Smooth muscle cell (in vitro differentiated cells): ENCODE results near the gene PDCD6IP. TPM values are rescaled to one million over a fixed set of nuclear protein-coding genes. Genes with fewer than 3 reads are reported as not detected.

Experiments
- DNase-seq: peaks from one replicate; lab custom pipeline; 2025; ENCODE audit not compliant: unreplicated experiment; lab: John Stamatoyannopoulos, UW
- H2AFZ ChIP-seq: fragments of 200-600 bp; sonication (generic); 2 replicates; pipeline ENCODE4 v1.6.0; 2016; ENCODE audit warnings: antibody characterized with exemption, low read depth, mild to moderate bottlenecking
- H3F3A ChIP-seq: fragments of 200-600 bp; sonication (generic); 2 replicates; pipeline ENCODE4 v1.6.0; 2017; ENCODE audit warnings: antibody characterized with exemption, low read depth
- H3K27ac ChIP-seq: fragments of 200-600 bp; sonication (generic); 2 replicates; pipeline ENCODE4 v1.5.1; 2016; ENCODE audit warnings: low read depth, mild to moderate bottlenecking
- H3K27me3 ChIP-seq: fragments of 200-600 bp; sonication (generic); 2 replicates; pipeline ENCODE4 v1.6.1; 2016; ENCODE audit warnings: low read depth, mild to moderate bottlenecking
- H3K36me3 ChIP-seq: fragments of 200-600 bp; sonication (generic); 2 replicates; pipeline ENCODE4 v1.5.1; 2016; ENCODE audit warnings: low read depth
- H3K4me1 ChIP-seq: fragments of 200-600 bp; sonication (generic); 2 replicates; pipeline ENCODE4 v1.5.1; 2016; ENCODE audit warnings: low read depth
- H3K4me2 ChIP-seq: fragments of 200-600 bp; sonication (generic); 2 replicates; pipeline ENCODE4 v1.6.0; 2016; ENCODE audit warnings: mild to moderate bottlenecking
- H3K4me3 ChIP-seq: fragments of 200-600 bp; sonication (generic); 2 replicates; pipeline ENCODE4 v1.5.1; 2016; ENCODE audit warnings: mild to moderate bottlenecking
- H3K79me2 ChIP-seq: fragments of 200-600 bp; sonication (generic); 2 replicates; pipeline ENCODE4 v1.6.0; 2016; ENCODE audit warnings: low read depth, mild to moderate bottlenecking
- H3K9ac ChIP-seq: fragments of 200-600 bp; sonication (generic); 2 replicates; pipeline ENCODE4 v1.6.0; 2016; ENCODE audit warnings: low read depth
- H3K9me3 ChIP-seq: fragments of 200-600 bp; sonication (generic); replicated peaks from 2 replicates; pipeline ENCODE4 v1.5.1; 2016; ENCODE audit warnings: low read depth
- H4K20me1 ChIP-seq: fragments of 200-600 bp; sonication (generic); 2 replicates; pipeline ENCODE4 v1.6.0; 2016; ENCODE audit warnings: low read depth
- CTCF ChIP-seq: fragments of 200-600 bp; sonication (generic); IDR thresholded peaks from 2 replicates; pipeline ENCODE4 v1.5.1; 2017; ENCODE audit warnings: borderline replicate concordance, mild to moderate bottlenecking, antibody characterized with exemption; ENCODE audit not compliant: insufficient read depth, poor library complexity, severe bottlenecking
- WGBS: methylation state at CpG from one replicate; pipeline ENCODE4 v1.1.7; 2016; ENCODE audit warnings: low lambda C conversion rate; 5-methylcytosine and 5-hydroxymethylcytosine counted together
- polyA plus RNA-seq: library from polyadenylated mRNA; unstranded; fragments of >200 nt; fragmentation: Nextera tagmentation; extraction: Ambion mirVana; gene quantifications from 2 replicates; pipeline ENCODE4 v1.2.1, GENCODE V29; 2016
- total RNA-seq: library from RNA; depleted of rRNA; stranded (reverse); fragments of >200 nt; gene quantifications from 2 replicates; pipeline ENCODE4 v1.2.3, GENCODE V29; 2014

PDCD6IP gene
- total and polyA plus RNA-seq, 2 experiments from 2014 or later, result 97.6 to 138 TPM

GRCh38 chr3:33865133-33865532 is 66.7 kb downstream of the PDCD6IP start:
- WGBS, result 94% methylated on average over 4 of the region's 4 CpGs
- no peak for DNase-seq
- Histone ChIP-seq H3K27ac (no peak overlapping the region), H3K27me3 (no peaks in the 10 kb centered on the region), H3K79me2 (no peaks in the 10 kb centered on the region), H3K4me3 (no peak overlapping the region), H3F3A (no peaks in the 10 kb centered on the region), H3K9ac (no peak overlapping the region), H2AFZ (no peak overlapping the region), H3K36me3 (peaks cover 23% of the 10 kb centered on the region), H4K20me1 (peaks cover 41% of the 10 kb centered on the region), H3K4me2 (no peak overlapping the region), H3K4me1 (no peaks in the 10 kb centered on the region), H3K9me3 (no peaks in the 10 kb centered on the region)
- TF ChIP-seq CTCF, result no peak

GRCh38 chr3:33868309-33868708 is 69.9 kb downstream of the PDCD6IP start:
- Histone ChIP-seq H3F3A (no peaks in the 10 kb centered on the region), H3K9ac (no peak overlapping the region), H3K4me1 (no peaks in the 10 kb centered on the region), H3K36me3 (peaks cover 17% of the 10 kb centered on the region), H3K4me2 (no peak overlapping the region), H3K4me3 (no peak overlapping the region), H4K20me1 (peaks cover 35% of the 10 kb centered on the region), H3K27ac (no peak overlapping the region), H3K79me2 (no peaks in the 10 kb centered on the region), H3K27me3 (no peaks in the 10 kb centered on the region), H2AFZ (no peak overlapping the region), H3K9me3 (no peaks in the 10 kb centered on the region)
- no peak for DNase-seq
- TF ChIP-seq CTCF, result no peak
- WGBS, result 93% methylated on average over 1 of the region's 1 CpG

GRCh38 chr3:33869977-33870376 is 71.5 kb downstream of the PDCD6IP start:
- H3K9ac ChIP-seq, result no peak overlapping the region
- WGBS, result 89% methylated on average over 7 of the region's 7 CpGs
- TF ChIP-seq CTCF, result no peak

GRCh38 chr3:33874815-33875214 is 76.4 kb downstream of the PDCD6IP start:
- H3K27me3 ChIP-seq, result peaks cover 3% of the 10 kb centered on the region
- H3F3A ChIP-seq, result no peaks in the 10 kb centered on the region
- no peak overlapping the region for H3K4me3 ChIP-seq
- H3K79me2 ChIP-seq, result no peaks in the 10 kb centered on the region
- no peaks in the 10 kb centered on the region for H3K4me1 ChIP-seq
- H3K36me3 ChIP-seq, result no peaks in the 10 kb centered on the region
- no peak for DNase-seq
- H3K27ac ChIP-seq, result no peak overlapping the region
- H3K4me2 ChIP-seq, result no peak overlapping the region
- no peak overlapping the region for H2AFZ ChIP-seq
- TF ChIP-seq CTCF, result no peak
- H3K9me3 ChIP-seq, result no peaks in the 10 kb centered on the region
- no peak overlapping the region for H3K9ac ChIP-seq
- WGBS, result 97% methylated on average over 1 of the region's 1 CpG
- H4K20me1 ChIP-seq, result no peaks in the 10 kb centered on the region

More at GRCh38 chr3:33869977-33870376, 71.5 kb downstream of the PDCD6IP start:
- H3K9me3 ChIP-seq, result no peaks in the 10 kb centered on the region
- no peak overlapping the region for H3K27ac ChIP-seq
- H3K4me2 ChIP-seq, result no peak overlapping the region
- no peaks in the 10 kb centered on the region for H3K27me3 ChIP-seq
- H2AFZ ChIP-seq, result no peak overlapping the region
- no peak overlapping the region for H3K4me3 ChIP-seq
- H4K20me1 ChIP-seq, result peaks cover 23% of the 10 kb centered on the region
- H3K36me3 ChIP-seq, result peaks cover 4% of the 10 kb centered on the region
- no peak for DNase-seq
- no peaks in the 10 kb centered on the region for H3K79me2 ChIP-seq
- H3F3A ChIP-seq, result no peaks in the 10 kb centered on the region
- no peaks in the 10 kb centered on the region for H3K4me1 ChIP-seq
